ENCODE data around the gene PDZD7. TPM values are rescaled to one million over a fixed set of nuclear protein-coding genes. Genes with fewer than 3 reads are reported as not detected.

Gene PDZD7
- total RNA-seq, 4 donors from 2014 or later = under 0.01 to 1.3 (median 0.61) TPM; not detected in 1

DNA sequence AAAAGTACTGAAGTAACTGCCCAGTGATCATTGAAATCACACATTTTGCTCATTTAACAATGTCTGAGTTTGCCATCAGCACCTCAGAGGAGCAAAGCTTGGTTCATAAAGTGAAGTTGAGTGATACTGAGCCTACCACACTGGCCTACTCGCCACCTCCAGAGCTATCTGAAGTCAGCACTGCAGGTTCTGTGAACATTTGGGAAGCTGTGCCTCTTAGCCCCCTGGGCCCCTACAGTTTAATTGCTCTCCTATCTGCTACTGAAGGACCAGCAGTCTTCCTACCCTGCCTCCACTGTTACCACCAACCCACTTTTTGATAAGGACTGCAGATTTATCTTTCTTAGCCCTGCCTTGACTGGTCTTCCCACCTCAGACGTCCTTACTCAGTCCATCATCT lies 63.6 kb downstream of the PDZD7 start:
- no peaks in the 10 kb centered on the region for H3K36me3 ChIP-seq
- peaks cover 0 to 11% of the 10 kb centered on the region in 2 donors for H3K4me1 ChIP-seq
- DNase-seq = no peak

DNA sequence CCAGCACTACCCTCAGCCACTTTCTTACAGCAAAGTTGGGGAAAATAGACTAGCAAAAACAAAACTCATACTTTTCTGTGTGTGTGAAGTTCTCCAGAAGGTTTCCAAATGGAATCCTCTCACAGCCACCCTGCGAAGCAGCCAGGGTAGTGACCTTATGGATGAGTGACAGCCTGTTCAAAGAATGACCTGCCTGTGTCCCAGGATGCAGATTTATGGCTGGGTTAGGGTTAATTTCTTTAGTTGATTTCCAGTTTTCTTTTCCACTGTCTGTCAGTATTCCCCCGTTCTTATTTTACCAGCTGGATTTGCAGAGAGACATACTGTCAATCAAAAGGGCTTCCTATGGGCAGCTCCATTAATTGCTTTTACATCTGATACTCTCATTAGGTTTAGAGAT lies 64.0 kb downstream of the PDZD7 start:
- no peak for DNase-seq
- no peak for TF ChIP-seq POLR2A (IDR thresholded peaks at IDR 0.05)
- TF ChIP-seq, protein P1, sequence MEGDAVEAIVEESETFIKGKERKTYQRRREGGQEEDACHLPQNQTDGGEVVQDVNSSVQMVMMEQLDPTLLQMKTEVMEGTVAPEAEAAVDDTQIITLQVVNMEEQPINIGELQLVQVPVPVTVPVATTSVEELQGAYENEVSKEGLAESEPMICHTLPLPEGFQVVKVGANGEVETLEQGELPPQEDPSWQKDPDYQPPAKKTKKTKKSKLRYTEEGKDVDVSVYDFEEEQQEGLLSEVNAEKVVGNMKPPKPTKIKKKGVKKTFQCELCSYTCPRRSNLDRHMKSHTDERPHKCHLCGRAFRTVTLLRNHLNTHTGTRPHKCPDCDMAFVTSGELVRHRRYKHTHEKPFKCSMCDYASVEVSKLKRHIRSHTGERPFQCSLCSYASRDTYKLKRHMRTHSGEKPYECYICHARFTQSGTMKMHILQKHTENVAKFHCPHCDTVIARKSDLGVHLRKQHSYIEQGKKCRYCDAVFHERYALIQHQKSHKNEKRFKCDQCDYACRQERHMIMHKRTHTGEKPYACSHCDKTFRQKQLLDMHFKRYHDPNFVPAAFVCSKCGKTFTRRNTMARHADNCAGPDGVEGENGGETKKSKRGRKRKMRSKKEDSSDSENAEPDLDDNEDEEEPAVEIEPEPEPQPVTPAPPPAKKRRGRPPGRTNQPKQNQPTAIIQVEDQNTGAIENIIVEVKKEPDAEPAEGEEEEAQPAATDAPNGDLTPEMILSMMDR (IDR thresholded peaks at IDR 0.05) = no peak
- Histone ChIP-seq H3K4me3 (no peak overlapping the region), H3K27ac (no peak overlapping the region), H3K4me1 (peaks cover 0 to 11% of the 10 kb centered on the region in 2 donors), H3K36me3 (no peaks in the 10 kb centered on the region), H3K9me3 (no peaks in the 10 kb centered on the region), H3K27me3 (no peaks in the 10 kb centered on the region)
- intact Hi-C loops (cut with DNase I; ENCODE audit: low total_unique reads) = no loop called here

More for the DNA sequence above, 63.6 kb downstream of the PDZD7 start:
- no peak for TF ChIP-seq POLR2A (IDR thresholded peaks at IDR 0.05)
- TF ChIP-seq, protein P1 (IDR thresholded peaks at IDR 0.05) = no peak
- no peak overlapping the region for H3K27ac ChIP-seq
- no peaks in the 10 kb centered on the region for H3K9me3 ChIP-seq
- no peaks in the 10 kb centered on the region for H3K27me3 ChIP-seq
- intact Hi-C loops (cut with DNase I; ENCODE audit: low total_unique reads) = no loop called here
- no peak overlapping the region for H3K4me3 ChIP-seq

GRCh38 chr10:100965820-100966219 lies 65.1 kb downstream of the PDZD7 start:
- no peak overlapping the region for H3K4me3 ChIP-seq
- no peaks in the 10 kb centered on the region for H3K9me3 ChIP-seq
- intact Hi-C loops (cut with DNase I; ENCODE audit: low total_unique reads) = no loop called here
- TF ChIP-seq POLR2A (IDR thresholded peaks at IDR 0.05) = no peak
- TF ChIP-seq, protein P1 (IDR thresholded peaks at IDR 0.05) = no peak
- no peaks in the 10 kb centered on the region for H3K36me3 ChIP-seq
- H3K27me3 ChIP-seq = no peaks in the 10 kb centered on the region
- H3K4me1 ChIP-seq = peaks cover 0 to 11% of the 10 kb centered on the region in 2 donors
- H3K27ac ChIP-seq = no peak overlapping the region
- no peak for DNase-seq

GRCh38 chr10:100963826-100964225 lies 67.1 kb downstream of the PDZD7 start:
- Histone ChIP-seq H3K4me1 (peaks cover 0 to 2% of the 10 kb centered on the region in 2 donors), H3K36me3 (no peaks in the 10 kb centered on the region), H3K4me3 (no peak overlapping the region), H3K27me3 (no peaks in the 10 kb centered on the region), H3K27ac (no peak overlapping the region), H3K9me3 (no peaks in the 10 kb centered on the region)
- no peak for DNase-seq
- intact Hi-C loops (cut with DNase I; ENCODE audit: low total_unique reads) = no loop called here
- TF ChIP-seq POLR2A (IDR thresholded peaks at IDR 0.05) = no peak
- TF ChIP-seq, protein P1 (IDR thresholded peaks at IDR 0.05) = no peak

GRCh38 chr10:100962351-100963080 lies 68.4 kb downstream of the PDZD7 start:
- Histone ChIP-seq H3K27ac (no peak overlapping the region), H3K27me3 (no peaks in the 10 kb centered on the region), H3K4me3 (no peak overlapping the region), H3K36me3 (no peaks in the 10 kb centered on the region), H3K4me1 (no peaks in the 10 kb centered on the region), H3K9me3 (no peaks in the 10 kb centered on the region)
- intact Hi-C loops (cut with DNase I; ENCODE audit: low total_unique reads) = no loop called here
- no peak for TF ChIP-seq POLR2A (IDR thresholded peaks at IDR 0.05)
- TF ChIP-seq, protein P1 (IDR thresholded peaks at IDR 0.05) = no peak
- no peak for DNase-seq
